Ectodermal cell (in vitro differentiated cells): ENCODE results near the gene ZNF574.

Source experiments
- H3K27ac ChIP-seq: 2 replicates; pipeline ENCODE4 v1.7.0; 2013; ENCODE audit warnings: mild to moderate bottlenecking, low read depth, low read length; ENCODE audit not compliant: insufficient read depth, poor library complexity, severe bottlenecking
- H3K27me3 ChIP-seq: 2 replicates; pipeline ENCODE4 v1.7.0; 2013; ENCODE audit warnings: mild to moderate bottlenecking, low read length; ENCODE audit not compliant: insufficient read depth, control insufficient read depth, poor library complexity, severe bottlenecking
- H3K36me3 ChIP-seq: one replicate; pipeline ENCODE4 v1.7.0; 2013; ENCODE audit warnings: low read length; ENCODE audit not compliant: control insufficient read depth, insufficient read depth
- H3K4me1 ChIP-seq: one replicate; pipeline ENCODE4 v1.7.0; 2013; ENCODE audit warnings: low read length; ENCODE audit not compliant: control insufficient read depth, insufficient read depth
- H3K4me3 ChIP-seq: 2 replicates; pipeline ENCODE4 v1.7.0; 2013; ENCODE audit warnings: low read depth, low read length, control low read depth; ENCODE audit not compliant: insufficient read depth
- H3K9me3 ChIP-seq: 2 replicates; pipeline ENCODE4 v1.7.0; 2013; ENCODE audit warnings: mild to moderate bottlenecking, low read length, moderate library complexity; ENCODE audit not compliant: control insufficient read depth
- WGBS, 2 experiments: methylation state at CpG; one replicate each; pipeline ENCODE4 v1.1.7; 2013; ENCODE audit warnings: missing lambda C conversion rate in 2 of 2; 5-methylcytosine and 5-hydroxymethylcytosine counted together

The ZNF574 gene

DNA sequence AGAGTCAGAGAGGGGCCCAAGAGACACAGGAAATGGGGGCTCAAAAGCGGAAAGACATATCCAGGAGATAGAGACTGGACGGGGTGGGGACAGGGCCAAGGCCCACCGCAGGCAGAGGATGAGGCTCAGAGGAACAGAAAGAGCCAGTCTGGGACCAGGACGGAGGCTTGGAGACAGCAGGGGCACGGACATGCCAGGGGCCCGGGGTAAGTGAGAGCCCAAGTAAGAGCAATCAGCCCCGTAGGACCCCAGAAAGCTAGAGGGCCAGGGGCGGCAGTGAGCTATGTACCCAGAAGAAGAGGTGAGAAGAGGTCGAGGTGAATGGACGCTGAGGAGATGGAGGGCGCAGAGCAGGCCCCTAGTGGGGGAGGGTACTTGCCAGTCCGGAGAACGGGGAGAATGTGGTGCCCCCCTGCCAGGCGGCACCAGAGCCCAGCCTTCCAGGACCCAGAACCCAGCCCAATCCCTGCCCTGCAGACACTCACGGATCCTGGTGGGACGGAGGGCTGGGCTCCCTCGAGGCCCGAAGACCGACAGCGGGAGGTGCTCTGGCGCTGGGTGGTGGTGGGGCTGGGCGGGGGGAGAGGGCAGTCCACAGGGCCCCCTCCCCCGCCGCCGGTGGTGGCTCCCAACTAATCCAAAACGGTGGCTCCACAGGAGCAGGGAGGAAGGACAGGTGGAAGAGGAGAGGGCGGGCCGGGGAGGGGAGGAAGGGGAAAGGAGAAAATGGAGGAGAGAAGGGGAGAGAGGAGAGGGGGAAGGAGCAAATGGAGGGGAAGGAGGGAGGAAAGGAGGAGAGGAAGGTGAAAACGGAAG lies 7.0 kb upstream of the ZNF574 start:
- Histone ChIP-seq H3K27me3 (no peaks in the 10 kb centered on the region), H3K4me3 (peak overlapping the region; percentile 51), H3K9me3 (no peaks in the 10 kb centered on the region), H3K4me1 (peaks cover 20% of the 10 kb centered on the region), H3K36me3 (peaks cover 7% of the 10 kb centered on the region), H3K27ac (no peak overlapping the region)
- WGBS, 2 experiments = 4% methylated on average over 29 of the region's 29 CpGs

DNA sequence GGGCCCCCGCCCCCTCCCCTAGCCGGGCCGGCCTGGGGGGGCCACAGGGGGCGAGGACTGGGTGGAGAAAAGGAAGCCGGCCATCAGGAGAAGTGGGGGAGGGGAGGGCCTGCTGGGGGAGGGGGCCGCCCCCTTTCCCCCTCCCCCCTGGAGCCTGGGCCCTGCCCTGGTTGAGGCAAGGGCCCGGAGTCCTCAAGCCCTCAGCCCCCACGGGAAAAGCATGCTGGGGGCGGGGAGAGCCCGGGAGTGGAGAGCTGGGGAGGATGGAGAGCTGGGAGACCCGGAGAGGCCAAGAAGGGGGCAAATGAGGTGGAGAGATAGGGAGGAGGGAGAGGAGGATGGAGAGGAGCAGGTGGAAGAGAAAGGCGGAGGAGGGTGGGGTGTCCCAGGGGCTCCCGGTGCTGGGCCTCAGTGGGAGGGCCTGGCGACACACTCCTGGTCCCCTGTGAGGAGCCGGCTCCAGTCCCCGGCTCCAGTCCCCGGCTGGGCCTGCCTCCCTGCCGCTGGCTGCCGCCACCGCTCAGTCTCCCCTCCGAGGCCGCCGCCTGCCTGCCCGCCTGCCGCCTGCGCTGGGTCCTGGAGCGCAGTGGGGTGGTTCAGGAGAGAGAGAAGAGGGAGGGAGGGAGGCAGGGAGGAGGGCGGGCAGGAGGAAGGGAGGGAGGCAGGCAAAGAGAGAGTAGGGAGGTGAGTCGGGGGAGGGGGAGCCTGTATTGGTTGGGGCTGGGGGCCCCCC lies 6.2 kb upstream of the ZNF574 start, which contains the start of gene GRIK5:
GRIK5 (minus strand) TSS at position 588 of the 733 bp plus-strand sequence. CDS start 4,436 bp downstream, outside the sequence.
- 2 to 3% methylated on average over 25 to 29 of the region's 29 CpGs for WGBS, 2 experiments
- Histone ChIP-seq H3K36me3 (peaks cover 5% of the 10 kb centered on the region), H3K9me3 (no peaks in the 10 kb centered on the region), H3K4me3 (peak within 1 kb of the TSS; percentile 51), H3K4me1 (peaks cover 20% of the 10 kb centered on the region), H3K27ac (no peak within 1 kb of the TSS), H3K27me3 (no peaks in the 10 kb centered on the region)

DNA sequence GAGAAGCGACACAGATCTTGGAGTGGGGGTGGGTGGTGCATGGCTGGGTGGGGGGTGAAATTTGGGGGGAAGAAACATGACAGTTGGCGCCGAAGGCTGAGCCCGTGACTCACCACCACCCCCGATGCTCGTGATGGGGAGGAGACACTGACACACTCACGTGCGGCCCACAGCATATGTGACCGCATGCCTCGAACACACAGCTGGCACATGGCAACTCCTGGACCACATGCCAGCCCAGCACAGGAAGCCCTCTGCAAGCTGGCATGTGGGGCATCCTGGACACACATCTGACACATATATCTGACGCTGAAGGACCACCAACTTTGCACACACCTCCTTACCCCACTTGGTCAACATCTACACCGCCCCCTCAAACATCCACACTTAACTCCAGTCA lies 4.7 kb upstream of the ZNF574 start:
- H3K4me3 ChIP-seq = no peak overlapping the region
- no peaks in the 10 kb centered on the region for H3K9me3 ChIP-seq
- no peaks in the 10 kb centered on the region for H3K27me3 ChIP-seq
- WGBS, 2 experiments = 95 to 96% methylated on average over 12 of the region's 12 CpGs
- H3K36me3 ChIP-seq = no peaks in the 10 kb centered on the region
- no peak overlapping the region for H3K27ac ChIP-seq
- peaks cover 20% of the 10 kb centered on the region for H3K4me1 ChIP-seq

DNA sequence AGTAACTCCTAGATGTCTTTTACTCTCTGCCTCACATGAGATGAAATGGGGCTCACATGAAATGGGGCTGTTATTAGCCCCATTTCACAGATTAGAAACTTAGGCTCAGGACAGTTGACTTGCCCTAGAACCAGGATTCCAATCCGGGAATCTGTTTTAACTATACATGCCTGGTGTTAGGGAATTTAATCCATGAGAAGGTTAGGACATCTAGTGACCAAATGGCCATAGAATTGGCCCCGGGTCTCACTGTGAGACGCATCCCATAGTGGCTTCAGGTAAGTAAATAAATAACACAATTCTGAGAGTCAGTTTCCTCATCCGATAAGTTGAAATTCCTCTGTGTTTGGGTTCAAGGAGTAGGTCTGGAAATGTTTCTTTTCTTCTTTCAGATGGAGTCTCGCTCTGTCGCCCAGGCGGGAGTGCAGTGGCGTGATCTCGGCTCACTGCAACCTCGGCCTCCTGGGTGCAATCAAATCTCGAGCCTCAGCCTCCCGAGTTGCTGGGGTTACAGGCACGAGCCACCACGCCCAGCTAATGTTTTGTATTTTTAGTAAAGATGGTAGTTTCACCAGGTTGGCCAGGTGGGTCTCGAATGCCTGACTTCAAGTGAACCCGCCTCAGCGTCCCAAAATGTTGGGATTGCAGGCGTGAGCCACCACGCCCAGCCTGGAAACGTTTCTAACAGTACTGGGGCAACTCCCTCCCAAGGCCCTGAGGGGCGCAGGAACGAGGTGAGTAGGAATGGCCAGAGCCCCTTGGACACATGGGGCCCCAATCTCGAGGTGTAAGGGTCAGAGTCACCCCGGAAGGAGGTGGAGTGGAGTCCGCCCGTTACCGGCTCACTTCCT lies 1.2 kb upstream of the ZNF574 start:
- Histone ChIP-seq H3K36me3 (peaks cover 13% of the 10 kb centered on the region), H3K4me1 (peaks cover 11% of the 10 kb centered on the region), H3K27me3 (no peaks in the 10 kb centered on the region), H3K4me3 (peak overlapping the region; percentile 51), H3K9me3 (no peaks in the 10 kb centered on the region), H3K27ac (no peak overlapping the region)
- 83 to 84% methylated on average over 27 of the region's 27 CpGs for WGBS, 2 experiments

DNA sequence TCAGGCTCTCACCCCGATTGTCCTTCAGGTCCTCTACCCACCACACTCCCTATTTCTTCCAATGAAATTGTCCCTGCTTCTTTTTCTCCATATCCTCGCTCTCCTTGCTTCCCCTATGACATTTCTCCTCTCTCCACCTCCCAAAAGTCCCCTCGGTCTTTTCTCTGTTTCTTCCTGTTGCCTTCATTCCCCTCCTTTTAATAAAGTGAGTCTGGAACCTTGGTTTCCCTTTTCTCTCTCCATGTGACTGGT lies 676 bp upstream of the ZNF574 start:
- Histone ChIP-seq H3K27me3 (no peaks in the 10 kb centered on the region), H3K36me3 (peaks cover 18% of the 10 kb centered on the region), H3K4me1 (peaks cover 10% of the 10 kb centered on the region), H3K4me3 (peak overlapping the region; percentile 51), H3K27ac (peak overlapping the region; percentile 87), H3K9me3 (no peaks in the 10 kb centered on the region)
- 22 to 26% methylated on average over 3 of the region's 3 CpGs for WGBS, 2 experiments

DNA sequence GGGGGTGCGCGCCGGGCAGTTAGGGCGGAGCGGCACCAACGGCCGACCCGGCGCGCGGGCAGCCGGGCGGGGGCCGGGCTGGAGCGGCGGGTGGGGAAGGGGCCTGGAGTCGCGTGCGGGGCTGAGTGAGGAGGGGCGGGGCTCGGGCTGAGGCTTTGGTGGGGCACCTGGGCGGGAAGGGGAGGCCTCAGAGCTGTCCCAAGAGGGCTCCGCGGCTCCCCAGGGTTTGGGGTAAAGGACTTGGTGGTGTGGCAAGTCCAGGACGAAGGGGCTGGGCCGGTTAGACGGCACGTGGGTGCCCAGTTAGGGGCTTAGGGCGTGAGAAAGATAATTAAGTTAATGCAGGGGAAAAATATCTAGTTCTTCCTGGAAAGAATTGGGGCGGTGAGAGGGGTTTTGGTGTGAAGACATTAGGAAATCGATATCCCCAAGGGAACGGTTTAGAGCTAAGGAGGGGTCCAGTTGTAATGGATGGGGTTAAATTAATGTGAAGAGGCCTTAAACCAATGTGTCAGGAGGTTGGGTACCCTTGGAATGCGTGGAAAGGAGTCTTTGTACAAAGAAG lies 496 bp downstream of the ZNF574 start:
- peaks cover 4% of the 10 kb centered on the region for H3K4me1 ChIP-seq
- peak overlapping the region; percentile 70 for H3K4me3 ChIP-seq
- peak overlapping the region; percentile 2 for H3K27ac ChIP-seq
- no peaks in the 10 kb centered on the region for H3K9me3 ChIP-seq
- WGBS, 2 experiments = 1% methylated on average over 33 of the region's 33 CpGs
- peaks cover 30% of the 10 kb centered on the region for H3K36me3 ChIP-seq
- no peaks in the 10 kb centered on the region for H3K27me3 ChIP-seq

DNA sequence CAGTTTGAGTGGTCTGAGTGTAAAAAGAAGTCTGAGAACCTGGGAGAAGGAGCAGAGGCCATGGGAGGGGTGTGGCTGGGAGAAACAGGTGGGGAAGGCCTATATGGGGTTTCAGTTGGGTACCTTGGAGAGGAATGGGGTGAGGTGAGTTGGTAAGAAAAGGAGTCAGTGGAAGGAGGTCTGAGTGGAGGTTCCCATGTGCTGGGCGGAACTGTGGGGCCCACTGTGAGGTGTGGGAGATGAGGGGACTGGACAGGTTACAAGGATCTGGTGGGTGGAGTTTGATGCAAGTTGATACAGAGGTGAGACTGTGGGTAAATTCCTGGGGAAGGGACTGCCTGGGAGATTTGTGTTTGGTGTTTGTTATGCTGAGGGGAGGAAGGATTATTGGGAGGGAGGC lies 2.1 kb downstream of the ZNF574 start:
- peaks cover 37% of the 10 kb centered on the region for H3K36me3 ChIP-seq
- no peak overlapping the region for H3K4me3 ChIP-seq
- H3K27me3 ChIP-seq = no peaks in the 10 kb centered on the region
- no peaks in the 10 kb centered on the region for H3K9me3 ChIP-seq
- H3K27ac ChIP-seq = no peak overlapping the region
- WGBS, 2 experiments = 99 to 100% methylated on average over 1 of the region's 1 CpG
- H3K4me1 ChIP-seq = peaks cover 4% of the 10 kb centered on the region

DNA sequence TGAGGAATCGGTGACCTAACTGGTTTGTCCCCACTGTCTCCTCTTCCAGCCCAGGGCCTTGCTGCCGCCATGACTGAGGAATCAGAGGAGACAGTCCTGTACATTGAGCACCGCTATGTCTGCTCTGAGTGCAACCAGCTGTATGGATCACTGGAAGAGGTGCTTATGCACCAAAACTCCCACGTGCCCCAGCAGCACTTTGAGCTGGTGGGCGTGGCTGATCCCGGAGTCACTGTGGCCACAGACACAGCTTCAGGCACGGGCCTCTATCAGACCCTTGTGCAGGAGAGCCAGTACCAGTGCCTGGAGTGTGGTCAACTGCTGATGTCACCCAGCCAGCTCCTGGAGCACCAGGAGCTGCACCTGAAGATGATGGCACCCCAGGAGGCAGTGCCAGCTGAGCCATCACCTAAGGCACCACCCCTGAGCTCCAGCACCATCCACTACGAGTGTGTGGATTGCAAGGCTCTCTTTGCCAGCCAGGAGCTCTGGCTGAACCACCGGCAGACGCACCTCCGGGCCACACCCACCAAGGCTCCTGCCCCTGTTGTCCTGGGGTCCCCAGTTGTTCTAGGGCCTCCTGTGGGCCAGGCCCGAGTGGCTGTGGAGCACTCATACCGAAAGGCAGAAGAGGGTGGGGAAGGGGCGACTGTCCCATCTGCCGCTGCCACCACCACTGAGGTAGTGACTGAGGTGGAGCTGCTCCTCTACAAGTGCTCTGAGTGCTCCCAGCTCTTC lies 2.7 kb downstream of the ZNF574 start:
- 90 to 92% methylated on average over 15 of the region's 15 CpGs for WGBS, 2 experiments
- no peak overlapping the region for H3K4me3 ChIP-seq
- peaks cover 4% of the 10 kb centered on the region for H3K4me1 ChIP-seq
- peaks cover 39% of the 10 kb centered on the region for H3K36me3 ChIP-seq
- no peaks in the 10 kb centered on the region for H3K9me3 ChIP-seq
- H3K27ac ChIP-seq = no peak overlapping the region
- H3K27me3 ChIP-seq = no peaks in the 10 kb centered on the region

DNA sequence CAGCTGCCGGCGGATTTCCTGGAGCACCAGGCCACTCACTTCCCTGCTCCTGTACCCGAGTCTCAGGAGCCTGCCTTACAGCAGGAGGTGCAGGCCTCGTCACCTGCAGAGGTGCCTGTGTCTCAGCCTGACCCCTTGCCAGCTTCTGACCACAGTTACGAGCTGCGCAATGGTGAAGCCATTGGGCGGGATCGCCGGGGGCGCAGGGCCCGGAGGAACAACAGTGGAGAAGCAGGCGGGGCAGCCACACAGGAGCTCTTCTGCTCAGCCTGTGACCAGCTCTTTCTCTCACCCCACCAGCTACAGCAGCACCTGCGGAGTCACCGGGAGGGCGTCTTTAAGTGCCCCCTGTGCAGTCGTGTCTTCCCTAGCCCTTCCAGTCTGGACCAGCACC lies 3.3 kb downstream of the ZNF574 start:
- 94 to 96% methylated on average over 16 of the region's 16 CpGs for WGBS, 2 experiments
- H3K9me3 ChIP-seq = no peaks in the 10 kb centered on the region
- no peaks in the 10 kb centered on the region for H3K27me3 ChIP-seq
- H3K4me1 ChIP-seq = peaks cover 4% of the 10 kb centered on the region
- no peak overlapping the region for H3K4me3 ChIP-seq
- H3K27ac ChIP-seq = no peak overlapping the region
- peaks cover 39% of the 10 kb centered on the region for H3K36me3 ChIP-seq
